AG10803 (cell line): ENCODE measurements around the gene EFCAB6.

Experiments
- DNase-seq: peaks from one replicate; pipeline ENCODE4 v3.0.0; 2010; ENCODE audit warnings: low read depth
- H3K4me3 ChIP-seq: 2 replicates; pipeline ENCODE4 v1.5.1; 2011; ENCODE audit warnings: mild to moderate bottlenecking, low read length, control low read depth
- TF ChIP-seq, protein P1 (sequence below): conservative IDR thresholded peaks from 2 replicates; pipeline ENCODE4 v1.5.1; 2011; ENCODE audit warnings: mild to moderate bottlenecking, low read length, control low read depth, inconsistent platforms

Gene EFCAB6

DNA sequence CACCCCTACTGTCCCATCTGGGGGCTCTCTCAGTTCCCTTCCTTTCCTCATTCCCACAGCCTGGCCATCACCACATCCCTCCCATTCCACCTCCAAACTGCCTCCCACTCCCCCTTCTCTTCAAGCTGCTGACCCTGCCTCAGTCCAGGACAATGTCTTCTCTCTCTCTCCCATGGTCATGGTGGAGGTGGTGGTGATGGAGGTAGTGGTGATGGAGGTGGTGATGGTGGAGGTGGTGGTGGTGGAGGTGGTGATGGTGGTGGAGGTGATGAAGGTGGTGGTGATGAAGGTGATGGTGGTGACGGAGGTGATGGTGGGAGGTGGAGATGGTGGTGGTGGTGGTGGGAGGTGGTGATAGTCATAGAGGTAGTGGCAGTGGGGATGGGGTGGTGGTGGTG is 313.2 kb downstream of the EFCAB6 start:
- TF ChIP-seq, protein P1, sequence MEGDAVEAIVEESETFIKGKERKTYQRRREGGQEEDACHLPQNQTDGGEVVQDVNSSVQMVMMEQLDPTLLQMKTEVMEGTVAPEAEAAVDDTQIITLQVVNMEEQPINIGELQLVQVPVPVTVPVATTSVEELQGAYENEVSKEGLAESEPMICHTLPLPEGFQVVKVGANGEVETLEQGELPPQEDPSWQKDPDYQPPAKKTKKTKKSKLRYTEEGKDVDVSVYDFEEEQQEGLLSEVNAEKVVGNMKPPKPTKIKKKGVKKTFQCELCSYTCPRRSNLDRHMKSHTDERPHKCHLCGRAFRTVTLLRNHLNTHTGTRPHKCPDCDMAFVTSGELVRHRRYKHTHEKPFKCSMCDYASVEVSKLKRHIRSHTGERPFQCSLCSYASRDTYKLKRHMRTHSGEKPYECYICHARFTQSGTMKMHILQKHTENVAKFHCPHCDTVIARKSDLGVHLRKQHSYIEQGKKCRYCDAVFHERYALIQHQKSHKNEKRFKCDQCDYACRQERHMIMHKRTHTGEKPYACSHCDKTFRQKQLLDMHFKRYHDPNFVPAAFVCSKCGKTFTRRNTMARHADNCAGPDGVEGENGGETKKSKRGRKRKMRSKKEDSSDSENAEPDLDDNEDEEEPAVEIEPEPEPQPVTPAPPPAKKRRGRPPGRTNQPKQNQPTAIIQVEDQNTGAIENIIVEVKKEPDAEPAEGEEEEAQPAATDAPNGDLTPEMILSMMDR: no peak
- no peak overlapping the region for H3K4me3 ChIP-seq
- no peak for DNase-seq

DNA sequence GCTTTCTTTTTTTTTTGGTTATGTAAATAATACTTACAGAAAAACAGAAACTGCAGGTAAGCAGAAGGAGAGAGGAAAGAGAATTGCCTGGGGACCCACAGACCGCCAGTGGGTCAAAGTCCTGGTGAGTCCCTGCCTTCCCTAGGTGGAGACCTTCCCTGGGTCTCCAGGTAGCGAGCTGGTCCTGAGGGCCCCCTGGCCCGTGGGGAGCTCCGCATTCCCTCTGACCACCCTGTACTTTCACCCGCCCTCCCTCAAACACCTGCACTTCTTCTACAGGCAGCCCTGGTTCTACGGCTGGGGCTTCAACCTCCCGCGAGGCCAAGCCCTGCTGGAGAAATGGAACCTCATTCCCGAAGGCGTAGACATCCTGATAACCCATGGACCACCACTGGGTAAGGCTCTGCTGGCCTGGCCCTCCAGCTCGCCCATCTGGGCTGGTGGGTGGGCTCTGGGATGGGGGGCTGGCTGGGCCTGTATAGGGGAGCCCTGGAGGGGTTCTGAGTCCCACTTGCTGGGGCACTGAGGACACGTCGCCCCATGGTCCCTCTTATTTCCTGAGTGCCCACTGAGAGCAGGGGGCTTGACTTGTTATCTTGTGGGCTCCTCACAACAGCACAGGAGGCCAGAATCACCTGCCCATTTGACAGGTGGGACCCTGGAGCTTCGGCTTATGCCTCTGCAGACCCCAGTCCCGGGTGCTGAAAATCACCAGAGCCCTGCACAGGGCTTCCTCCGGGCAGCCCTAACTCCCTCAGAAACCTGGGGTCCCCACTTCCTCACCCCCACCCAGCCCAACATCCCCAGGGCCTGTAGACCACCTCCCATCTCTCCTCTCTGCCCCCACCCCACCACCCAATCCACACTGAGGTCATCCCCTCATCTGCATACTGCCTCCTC is 313.9 kb downstream of the EFCAB6 start:
- no peak overlapping the region for H3K4me3 ChIP-seq
- no peak for DNase-seq
- TF ChIP-seq, protein P1: no peak

DNA sequence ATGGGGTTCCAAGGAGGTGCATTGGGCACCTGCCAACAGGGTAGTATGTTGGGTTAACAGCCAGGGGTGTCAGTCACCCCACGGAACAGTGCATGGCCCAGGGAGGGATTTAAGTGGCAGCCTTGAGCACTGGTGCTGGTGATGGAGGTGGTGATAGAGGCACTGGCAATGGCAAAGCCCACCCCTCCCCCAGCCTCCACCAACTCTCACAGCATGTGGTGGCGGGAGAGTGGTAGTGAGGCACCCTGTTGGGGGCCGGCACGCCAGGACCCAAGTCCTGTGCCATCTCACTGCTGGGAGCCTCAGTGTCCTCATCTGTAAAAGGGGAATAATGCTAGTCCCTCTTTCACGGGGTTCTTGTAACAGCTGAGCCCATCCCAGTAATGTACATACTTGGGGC is 318.8 kb downstream of the EFCAB6 start:
- TF ChIP-seq, protein P1: no peak
- DNase-seq: no peak
- H3K4me3 ChIP-seq: no peak overlapping the region

DNA sequence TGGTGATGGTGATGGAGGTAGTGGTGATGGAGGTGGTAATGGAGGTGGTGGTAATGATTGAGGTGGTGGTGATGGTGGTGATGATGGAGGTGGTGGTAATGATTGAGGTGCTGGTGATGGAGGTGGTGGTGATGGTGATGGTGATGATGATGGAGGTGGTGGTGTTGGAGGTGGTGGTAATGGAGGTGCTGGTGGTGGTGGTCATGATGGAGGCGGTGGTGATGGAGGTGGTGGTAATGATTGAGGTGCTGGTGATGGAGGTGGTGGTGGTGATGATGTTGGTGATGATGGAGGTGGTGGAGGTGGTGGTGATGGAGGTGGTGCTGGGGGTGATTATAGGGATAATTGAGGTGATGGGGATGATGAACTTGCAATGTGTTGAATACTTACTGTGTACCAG is 320.4 kb downstream of the EFCAB6 start:
- DNase-seq: no peak
- TF ChIP-seq, protein P1: no peak
- no peak overlapping the region for H3K4me3 ChIP-seq

DNA sequence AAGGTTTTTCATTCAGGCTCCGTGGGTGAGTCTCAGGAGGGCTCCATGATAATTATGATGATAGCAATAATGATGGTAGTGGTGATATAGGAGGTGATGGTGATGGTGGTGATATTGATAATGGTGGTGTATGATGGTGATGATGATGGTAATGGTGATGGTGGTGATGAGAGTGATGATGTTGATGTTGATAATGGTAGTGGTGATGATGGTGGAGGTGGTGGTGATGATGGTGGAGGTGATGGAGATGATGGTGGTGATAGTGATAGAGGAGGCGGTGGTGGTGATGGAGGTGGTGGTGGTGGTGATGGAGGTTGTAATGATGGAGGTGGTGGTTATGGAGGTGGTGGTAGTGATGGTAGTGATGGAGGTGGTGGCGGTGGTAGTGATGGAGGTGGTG is 320.9 kb downstream of the EFCAB6 start:
- TF ChIP-seq, protein P1: no peak
- no peak for DNase-seq

DNA sequence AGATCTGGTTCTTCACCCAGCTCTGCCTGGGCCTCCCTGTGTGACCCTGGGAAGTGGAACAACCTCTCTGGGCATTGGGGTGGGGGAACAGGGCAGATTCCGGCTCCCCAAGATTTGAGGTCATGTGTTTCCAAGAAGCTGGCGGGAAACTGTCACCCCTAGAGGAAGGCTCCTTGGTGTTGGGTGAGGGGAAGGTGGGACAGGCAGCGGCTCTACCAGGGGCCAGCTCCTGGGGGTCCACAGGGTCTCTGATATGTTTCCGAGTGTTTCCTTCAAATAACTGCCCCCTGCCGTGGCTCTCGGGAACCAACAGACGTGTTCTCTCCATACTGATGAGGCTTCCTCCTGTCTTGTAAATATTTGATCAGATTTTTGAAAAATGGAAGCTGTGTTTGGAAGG is 321.8 kb downstream of the EFCAB6 start:
- DNase-seq: no peak
- TF ChIP-seq, protein P1: no peak
- H3K4me3 ChIP-seq: no peak overlapping the region

More for the DNA sequence above, 320.9 kb downstream of the EFCAB6 start:
- no peak overlapping the region for H3K4me3 ChIP-seq

DNA sequence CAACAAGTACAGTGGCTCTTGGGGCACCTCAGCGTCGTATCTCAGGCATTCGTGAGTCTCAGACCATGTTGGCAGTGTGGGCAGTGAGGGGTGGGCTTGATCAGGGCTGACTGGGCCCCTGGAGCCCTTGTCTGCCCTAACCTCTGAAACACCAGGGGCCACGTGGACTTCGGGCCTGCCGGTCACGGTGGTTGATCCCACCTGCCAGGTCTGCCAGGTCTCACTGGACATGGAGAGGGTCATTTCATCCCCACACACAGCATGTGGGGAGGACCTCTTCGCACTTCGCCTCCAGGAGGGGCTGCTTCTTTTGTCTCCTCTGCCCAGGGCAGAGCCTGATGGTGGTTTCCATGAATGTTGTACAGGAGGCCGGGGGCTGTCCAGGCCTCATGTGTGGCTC is 323.2 kb downstream of the EFCAB6 start:
- no peak overlapping the region for H3K4me3 ChIP-seq
- no peak for DNase-seq
- TF ChIP-seq, protein P1: no peak
